GM23338 (cell line): ENCODE results near the gene HRH4.

Experiments
- ETS1 ChIP-seq: IDR thresholded peaks from 2 replicates; pipeline ENCODE4 v1.6.1; 2016; ENCODE audit warnings: antibody characterized with exemption
- EZH2 ChIP-seq: fragments of 200-600 bp; sonication (generic); IDR thresholded peaks from one replicate; pipeline ENCODE4 v1.8.0; 2017; ENCODE audit warnings: antibody characterized with exemption, mild to moderate bottlenecking, low read depth; ENCODE audit not compliant: unreplicated experiment
- EZH2phosphoT487 ChIP-seq: fragments of 200-600 bp; sonication (generic); IDR thresholded peaks from one replicate; pipeline ENCODE4 v1.8.1; 2018; ENCODE audit warnings: antibody characterized with exemption; ENCODE audit not compliant: unreplicated experiment
- JUNB ChIP-seq: IDR thresholded peaks from one replicate; pipeline ENCODE4 v1.6.1; 2016; ENCODE audit warnings: antibody characterized with exemption; ENCODE audit not compliant: unreplicated experiment
- POLR2AphosphoS5 ChIP-seq: IDR thresholded peaks from 2 replicates; pipeline ENCODE4 v1.6.1; 2016; ENCODE audit warnings: antibody characterized with exemption, low read depth
- STAT1 ChIP-seq: IDR thresholded peaks from one replicate; pipeline ENCODE4 v1.6.1; 2016; ENCODE audit warnings: antibody characterized with exemption; ENCODE audit not compliant: unreplicated experiment
- TF ChIP-seq, protein P1 (sequence below), 2 experiments: fragments of 200-600 bp in 1 of 2; sonication (generic) in 1 of 2; conservative IDR thresholded peaks; 2 replicates each; pipeline versions ENCODE4 v1.5.1 to v1.6.1; 2016 to 2017; ENCODE audit warnings: antibody characterized with exemption in 2 of 2, low read depth in 2 of 2, mild to moderate bottlenecking in 2 of 2, moderate library complexity in 1 of 2
- TF ChIP-seq, protein P2 (sequence below): IDR thresholded peaks from one replicate; pipeline ENCODE4 v1.6.1; 2018; ENCODE audit warnings: antibody characterized with exemption; ENCODE audit not compliant: unreplicated experiment

GRCh38 chr18:24443870-24444269, 16.6 kb upstream of the HRH4 start:
- TF ChIP-seq POLR2AphosphoS5, result no peak
- TF ChIP-seq, protein P1, sequence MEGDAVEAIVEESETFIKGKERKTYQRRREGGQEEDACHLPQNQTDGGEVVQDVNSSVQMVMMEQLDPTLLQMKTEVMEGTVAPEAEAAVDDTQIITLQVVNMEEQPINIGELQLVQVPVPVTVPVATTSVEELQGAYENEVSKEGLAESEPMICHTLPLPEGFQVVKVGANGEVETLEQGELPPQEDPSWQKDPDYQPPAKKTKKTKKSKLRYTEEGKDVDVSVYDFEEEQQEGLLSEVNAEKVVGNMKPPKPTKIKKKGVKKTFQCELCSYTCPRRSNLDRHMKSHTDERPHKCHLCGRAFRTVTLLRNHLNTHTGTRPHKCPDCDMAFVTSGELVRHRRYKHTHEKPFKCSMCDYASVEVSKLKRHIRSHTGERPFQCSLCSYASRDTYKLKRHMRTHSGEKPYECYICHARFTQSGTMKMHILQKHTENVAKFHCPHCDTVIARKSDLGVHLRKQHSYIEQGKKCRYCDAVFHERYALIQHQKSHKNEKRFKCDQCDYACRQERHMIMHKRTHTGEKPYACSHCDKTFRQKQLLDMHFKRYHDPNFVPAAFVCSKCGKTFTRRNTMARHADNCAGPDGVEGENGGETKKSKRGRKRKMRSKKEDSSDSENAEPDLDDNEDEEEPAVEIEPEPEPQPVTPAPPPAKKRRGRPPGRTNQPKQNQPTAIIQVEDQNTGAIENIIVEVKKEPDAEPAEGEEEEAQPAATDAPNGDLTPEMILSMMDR (conservative IDR thresholded peaks at IDR 0.05; ENCODE audit: low read depth in 2 of 2), result no peak
- TF ChIP-seq EZH2, result no peak
- TF ChIP-seq JUNB, result no peak
- TF ChIP-seq EZH2phosphoT487, result no peak
- no peak for TF ChIP-seq ETS1
- no peak for TF ChIP-seq STAT1
- TF ChIP-seq, protein P2, sequence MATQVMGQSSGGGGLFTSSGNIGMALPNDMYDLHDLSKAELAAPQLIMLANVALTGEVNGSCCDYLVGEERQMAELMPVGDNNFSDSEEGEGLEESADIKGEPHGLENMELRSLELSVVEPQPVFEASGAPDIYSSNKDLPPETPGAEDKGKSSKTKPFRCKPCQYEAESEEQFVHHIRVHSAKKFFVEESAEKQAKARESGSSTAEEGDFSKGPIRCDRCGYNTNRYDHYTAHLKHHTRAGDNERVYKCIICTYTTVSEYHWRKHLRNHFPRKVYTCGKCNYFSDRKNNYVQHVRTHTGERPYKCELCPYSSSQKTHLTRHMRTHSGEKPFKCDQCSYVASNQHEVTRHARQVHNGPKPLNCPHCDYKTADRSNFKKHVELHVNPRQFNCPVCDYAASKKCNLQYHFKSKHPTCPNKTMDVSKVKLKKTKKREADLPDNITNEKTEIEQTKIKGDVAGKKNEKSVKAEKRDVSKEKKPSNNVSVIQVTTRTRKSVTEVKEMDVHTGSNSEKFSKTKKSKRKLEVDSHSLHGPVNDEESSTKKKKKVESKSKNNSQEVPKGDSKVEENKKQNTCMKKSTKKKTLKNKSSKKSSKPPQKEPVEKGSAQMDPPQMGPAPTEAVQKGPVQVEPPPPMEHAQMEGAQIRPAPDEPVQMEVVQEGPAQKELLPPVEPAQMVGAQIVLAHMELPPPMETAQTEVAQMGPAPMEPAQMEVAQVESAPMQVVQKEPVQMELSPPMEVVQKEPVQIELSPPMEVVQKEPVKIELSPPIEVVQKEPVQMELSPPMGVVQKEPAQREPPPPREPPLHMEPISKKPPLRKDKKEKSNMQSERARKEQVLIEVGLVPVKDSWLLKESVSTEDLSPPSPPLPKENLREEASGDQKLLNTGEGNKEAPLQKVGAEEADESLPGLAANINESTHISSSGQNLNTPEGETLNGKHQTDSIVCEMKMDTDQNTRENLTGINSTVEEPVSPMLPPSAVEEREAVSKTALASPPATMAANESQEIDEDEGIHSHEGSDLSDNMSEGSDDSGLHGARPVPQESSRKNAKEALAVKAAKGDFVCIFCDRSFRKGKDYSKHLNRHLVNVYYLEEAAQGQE, result no peak
